Measurements from ENCODE around the gene ATG10.

- no peak for TF ChIP-seq CTCF (IDR thresholded peaks at IDR 0.05; ENCODE audit: low read depth, low read length)
- TF ChIP-seq MYC (IDR thresholded peaks at IDR 0.05; ENCODE audit: low read depth, low read length) = no peak
- TF ChIP-seq MAX (IDR thresholded peaks at IDR 0.05; ENCODE audit: low read depth, low read length) = no peak
- no peak for TF ChIP-seq POLR2A (IDR thresholded peaks at IDR 0.05; ENCODE audit: extremely low read depth, insufficient read length)
Measured at GRCh38 chr5:82142217-82142841, 170.5 kb downstream of the ATG10 start.
